Measurements from ENCODE around the gene MYH9.
A peak's percentile ranks its signal among the peaks of the same experiment; 100 is the strongest.

The MYH9 gene

DNA sequence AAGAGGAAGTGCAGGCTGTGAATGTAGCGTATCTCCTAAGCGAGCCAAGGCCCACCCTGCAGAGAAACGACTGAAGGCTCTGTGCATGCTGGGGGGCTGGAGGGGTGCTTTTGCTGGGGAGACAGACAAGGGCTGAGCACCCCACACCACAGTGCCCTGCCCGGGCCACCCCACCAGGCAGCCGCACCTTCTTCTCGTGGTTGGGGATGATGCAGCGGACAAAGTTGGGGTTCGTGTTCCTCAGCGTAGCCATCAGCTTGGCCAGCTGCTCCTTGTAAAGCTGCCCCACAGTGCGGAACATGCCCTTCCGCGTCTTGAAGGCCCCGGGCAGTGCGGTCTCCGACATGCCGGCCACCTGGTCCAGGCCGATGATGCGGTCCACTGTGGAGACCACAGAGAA, 81.5 kb downstream of the MYH9 start:
- DNase-seq = no peak
- intact Hi-C loops (cut with DNase I) = no loop called here

DNA sequence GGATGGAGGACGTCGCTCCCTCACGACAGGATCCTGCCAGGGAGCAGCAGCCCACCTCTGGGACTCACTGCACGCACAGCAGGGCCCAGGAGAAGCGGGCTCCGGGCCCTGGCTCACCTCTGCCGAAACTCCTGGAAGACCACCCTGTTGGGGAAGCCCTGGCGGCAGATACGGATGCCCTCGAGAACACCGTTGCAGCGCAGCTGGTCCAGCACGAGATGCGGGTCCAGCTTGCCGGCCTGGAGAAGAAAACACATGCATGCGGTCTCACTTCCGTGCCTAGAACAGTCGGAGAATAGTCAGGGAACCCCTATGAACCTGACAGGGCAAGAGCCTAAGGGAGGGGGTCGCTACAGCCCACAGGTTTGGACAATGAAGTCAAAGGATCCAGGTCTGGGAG, 82.0 kb downstream of the MYH9 start:
- intact Hi-C loops (cut with DNase I) = no loop called here
- DNase-seq = no peak

DNA sequence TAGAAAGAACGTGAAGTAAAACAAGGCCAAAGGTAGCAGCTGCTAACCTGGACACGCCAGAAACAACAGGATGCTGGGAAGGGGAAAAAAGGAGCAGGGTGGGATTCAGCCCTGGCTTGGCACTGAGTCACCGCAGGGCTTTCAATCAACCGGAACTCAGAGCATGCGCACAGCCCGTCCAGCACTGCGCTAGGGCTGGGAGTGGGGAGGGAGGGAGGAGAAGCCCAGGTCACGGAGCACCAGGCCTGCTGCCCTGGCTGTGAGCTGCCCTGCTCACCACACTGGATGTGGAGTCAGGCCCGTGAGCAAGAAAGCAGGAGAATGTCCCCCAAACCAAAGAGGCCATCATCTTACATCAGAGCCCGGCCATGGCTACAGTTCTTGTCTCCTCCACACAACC, 83.3 kb downstream of the MYH9 start:
- DNase-seq = no peak
- intact Hi-C loops (cut with DNase I) = no loop called here

DNA sequence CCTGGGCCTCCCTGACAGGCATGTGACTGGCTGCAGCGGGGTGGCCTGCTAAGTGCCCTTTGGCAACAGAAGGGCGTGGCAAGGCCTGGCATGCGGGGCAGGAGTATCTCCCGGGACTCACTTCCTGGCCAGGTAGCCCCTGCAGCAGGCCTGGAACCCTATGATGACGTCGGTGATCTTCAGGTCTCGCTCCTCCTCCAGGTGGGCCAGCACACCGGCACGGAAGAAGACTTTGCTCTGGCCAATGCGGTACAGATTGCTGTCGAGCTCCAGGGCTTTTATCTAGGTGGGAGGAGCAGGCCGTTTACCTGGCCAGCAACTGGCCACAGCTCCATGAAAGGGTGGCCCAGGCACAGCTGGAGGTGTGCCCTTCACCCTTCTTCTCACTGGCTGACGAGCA, 83.9 kb downstream of the MYH9 start:
- DNase-seq = no peak
- intact Hi-C loops (cut with DNase I) = no loop called here

DNA sequence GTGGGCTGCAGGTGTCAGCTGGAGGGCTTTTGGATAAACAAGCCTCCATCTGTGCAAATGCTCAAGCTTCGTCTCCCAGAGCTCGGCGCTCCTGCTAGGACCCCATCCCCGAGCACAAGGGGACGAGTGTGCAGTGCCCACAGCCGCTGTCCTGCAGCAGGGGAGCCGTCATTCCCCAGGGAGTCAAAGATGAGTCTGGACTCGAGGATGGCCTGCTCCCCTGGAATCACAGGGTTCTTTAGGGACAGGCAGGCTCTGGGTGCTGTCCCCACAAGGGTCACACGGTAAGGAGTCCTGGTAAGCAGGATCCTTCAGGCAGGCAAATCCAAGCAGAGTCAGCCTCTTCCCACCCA, 84.7 kb downstream of the MYH9 start:
- no peak for DNase-seq
- intact Hi-C loops (cut with DNase I) = no loop called here

DNA sequence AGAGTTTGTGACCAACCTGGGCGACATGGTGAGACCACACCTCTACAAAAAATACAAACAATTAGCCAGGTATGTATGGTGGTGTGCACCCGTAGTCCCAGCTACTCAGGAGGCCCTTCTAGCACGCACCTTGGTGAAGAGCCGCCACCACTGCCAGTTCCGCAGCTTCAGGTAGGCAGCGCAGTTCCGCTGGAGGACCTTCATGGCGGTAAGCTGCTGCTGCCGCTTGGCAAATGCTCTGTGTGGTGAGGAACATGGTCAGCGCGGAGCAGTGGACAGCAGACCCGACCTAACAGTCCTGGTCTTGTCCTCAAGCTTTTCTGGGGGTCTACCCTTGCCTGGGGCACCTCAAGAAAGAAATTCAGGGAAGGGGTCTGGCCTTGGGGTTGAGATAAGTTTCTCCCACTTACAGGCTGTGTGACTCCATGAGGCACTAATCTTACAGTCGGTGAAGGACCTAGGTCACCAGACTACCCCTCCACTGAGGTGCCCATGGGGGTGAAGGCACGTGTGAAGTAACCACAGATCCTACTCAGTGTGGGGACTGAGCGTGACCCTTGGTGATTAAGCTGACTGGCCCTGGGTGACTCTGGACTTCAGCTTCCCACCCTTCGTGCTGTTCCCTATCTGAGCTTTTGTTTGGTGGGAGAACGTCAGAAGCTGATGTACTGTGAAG, 85.2 kb downstream of the MYH9 start:
- DNase-seq = no peak
- intact Hi-C loops (cut with DNase I) = no loop called here

DNA sequence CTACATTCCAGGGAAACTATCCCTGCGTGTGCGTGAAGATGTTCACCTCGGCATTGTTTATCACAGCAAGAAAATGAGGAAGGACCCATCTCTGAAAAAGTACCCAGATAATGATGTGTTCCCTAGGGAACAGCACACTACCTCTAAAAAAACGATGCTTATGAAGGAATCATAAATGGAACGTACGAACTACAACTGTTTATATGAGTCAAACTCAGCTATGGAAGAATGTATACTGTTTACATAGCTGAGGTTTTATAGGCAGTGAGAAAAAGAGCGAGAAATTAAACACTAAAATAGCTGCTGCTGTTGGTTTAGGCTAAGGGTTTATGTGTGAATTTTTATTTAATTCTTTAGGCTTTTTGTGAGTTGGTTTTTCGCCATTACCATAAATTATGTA, 85.9 kb downstream of the MYH9 start:
- no peak for DNase-seq
- intact Hi-C loops (cut with DNase I) = loop anchor here (2.0 kb wide), 1 partner anchor 169 kb away; no protein-coding TSS in a partner anchor

DNA sequence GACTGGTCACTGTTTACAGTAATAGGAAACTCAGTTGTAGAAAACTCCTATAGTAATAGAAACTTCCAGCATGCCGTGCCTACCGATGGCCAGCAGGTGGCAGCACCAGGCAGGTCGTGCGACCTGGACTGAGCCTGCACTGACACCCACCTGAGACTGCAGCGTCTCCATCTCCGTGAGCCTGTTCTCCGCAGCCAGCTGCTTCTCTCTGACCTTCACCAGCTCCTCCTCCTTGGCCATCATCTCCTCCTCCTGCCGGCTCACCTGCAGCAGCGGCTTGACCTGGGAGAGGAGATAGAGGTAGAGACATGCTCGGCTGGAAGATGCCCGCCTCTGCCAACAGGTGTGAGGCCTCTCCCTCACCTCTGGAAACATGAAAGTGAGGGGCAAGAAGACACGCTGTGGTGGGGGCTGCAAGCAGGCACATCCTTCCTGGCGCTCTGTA, 86.4 kb downstream of the MYH9 start:
- DNase-seq = peak in 41 of 42 donors; percentile 62 to 92 (median 81)
- intact Hi-C loops (cut with DNase I) = loop anchor here (2.0 kb wide), 1 partner anchor 169 kb away; no protein-coding TSS in a partner anchor

DNA sequence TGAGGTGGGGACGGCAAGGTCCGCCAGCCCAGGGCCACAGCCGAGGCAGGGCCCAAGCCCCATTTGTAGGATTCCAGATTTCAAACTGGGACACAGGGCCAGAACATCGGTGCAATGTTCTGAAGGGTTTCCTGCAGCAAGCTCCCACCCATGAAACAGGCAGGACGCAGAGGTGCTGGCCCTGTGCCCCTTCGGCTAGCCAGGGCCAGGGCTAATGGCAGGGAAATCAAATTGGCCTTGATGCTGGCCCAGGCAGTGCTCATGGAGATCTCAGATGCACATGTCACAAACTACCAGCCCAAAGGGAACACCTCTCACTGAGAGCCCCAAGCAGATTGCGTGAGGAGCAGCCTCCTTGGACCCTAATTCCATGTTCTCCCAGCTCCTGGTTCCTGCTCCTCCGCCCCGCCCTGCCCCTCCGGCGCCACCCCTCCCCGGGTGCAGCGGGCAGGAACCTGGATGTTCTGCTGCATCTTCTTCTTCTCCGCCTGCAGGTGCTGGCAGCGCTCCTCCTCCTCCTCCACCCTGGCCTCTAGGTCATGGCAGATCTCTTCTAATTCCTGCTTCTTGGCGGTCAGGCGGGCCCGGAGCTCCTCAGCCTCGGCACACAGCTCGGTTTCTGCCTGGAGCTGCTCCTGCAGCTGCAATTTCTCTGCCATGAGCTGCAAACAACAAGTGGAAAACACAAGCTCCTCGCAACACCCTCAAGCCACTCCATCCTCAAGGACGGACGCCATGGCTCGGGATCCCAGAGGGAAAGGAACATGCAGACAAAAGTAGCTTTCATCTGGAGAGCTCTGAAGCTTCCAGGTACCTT, 87.2 kb downstream of the MYH9 start:
- no peak for DNase-seq
- intact Hi-C loops (cut with DNase I) = loop anchor here (2.0 kb wide), 1 partner anchor 170 kb away; no protein-coding TSS in a partner anchor

DNA sequence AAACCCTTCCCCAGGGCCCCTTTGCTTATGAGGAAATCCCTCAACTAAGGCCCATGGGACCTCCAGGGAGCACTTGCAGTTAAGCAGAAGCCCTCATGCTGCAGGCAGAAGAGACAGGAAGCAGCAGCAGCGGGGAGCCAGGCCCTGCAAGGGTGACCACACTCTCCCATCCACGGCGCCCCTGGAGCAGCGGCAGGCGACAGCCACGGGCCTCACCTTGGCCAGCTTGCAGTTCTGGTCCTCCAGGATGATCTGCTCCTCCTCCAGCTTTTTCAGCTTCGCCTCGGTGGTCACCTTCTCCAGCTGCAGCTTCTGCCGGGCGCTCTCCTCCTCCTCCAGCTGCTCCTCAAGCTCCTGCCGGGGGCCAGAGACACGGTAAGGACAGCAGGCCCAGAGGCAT, 87.9 kb downstream of the MYH9 start:
- intact Hi-C loops (cut with DNase I) = loop anchor here (2.0 kb wide), 1 partner anchor 171 kb away; no protein-coding TSS in a partner anchor
- no peak for DNase-seq

DNA sequence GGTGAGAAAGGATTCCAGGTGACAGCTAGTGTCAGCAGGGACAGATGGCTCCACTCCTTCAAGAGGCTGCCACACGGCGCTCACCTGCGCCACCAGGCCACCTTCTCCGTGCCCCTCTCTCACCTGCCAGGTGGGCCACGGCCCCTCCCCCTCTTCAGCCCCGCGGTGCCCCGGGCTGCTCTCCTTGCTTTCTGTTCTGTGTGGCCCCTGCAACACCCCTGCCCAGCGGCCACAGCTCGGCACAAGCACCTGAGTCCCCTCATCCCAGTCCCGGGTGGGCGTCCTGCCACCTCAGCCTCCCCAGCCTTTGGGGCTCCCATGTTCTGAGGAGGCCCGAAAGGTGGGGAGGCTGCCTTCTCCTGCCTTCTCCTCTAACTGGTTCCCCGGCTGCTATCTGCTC, 88.5 kb downstream of the MYH9 start:
- no peak for DNase-seq
- intact Hi-C loops (cut with DNase I) = no loop called here

DNA sequence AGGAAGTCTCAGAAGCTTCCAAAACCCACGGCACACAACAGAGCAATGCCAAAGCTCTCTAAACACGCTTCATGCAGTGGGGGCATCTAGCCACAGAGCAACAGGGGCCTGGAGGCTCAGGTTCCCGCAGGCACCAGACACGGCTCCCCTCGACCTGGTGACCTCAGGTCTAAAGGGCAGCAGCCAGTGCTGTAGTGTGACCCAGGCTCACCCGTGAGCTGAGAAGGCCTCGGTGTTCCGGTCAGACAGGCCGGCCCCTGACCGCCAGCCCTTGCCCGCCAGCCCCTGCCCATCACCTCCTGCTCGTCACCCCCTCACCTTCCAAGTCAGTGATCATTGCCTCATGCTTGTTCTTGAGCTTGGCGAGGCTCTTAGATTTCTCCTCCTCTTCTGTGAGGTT, 89.2 kb downstream of the MYH9 start:
- no peak for DNase-seq
- intact Hi-C loops (cut with DNase I) = no loop called here

DNA sequence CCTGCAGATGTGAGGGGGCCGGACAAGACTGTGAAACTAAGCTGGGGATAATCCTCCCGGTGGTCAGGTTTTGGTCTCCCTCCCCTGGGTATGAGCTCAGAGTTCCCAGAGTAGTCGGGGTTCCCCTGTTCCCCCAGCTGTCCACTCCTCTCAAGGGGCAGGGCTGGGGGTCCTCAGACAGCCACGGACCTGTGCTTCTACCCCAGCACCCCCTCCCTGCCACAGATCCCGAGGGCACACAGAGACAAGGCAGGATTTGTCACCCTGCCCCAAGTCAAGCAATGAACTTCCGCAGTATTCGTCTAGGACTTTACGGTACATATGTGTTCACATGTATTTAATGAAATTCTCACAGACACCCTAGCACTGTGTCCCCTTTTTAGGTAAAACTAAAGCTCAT, 89.6 kb downstream of the MYH9 start:
- intact Hi-C loops (cut with DNase I) = no loop called here

DNA sequence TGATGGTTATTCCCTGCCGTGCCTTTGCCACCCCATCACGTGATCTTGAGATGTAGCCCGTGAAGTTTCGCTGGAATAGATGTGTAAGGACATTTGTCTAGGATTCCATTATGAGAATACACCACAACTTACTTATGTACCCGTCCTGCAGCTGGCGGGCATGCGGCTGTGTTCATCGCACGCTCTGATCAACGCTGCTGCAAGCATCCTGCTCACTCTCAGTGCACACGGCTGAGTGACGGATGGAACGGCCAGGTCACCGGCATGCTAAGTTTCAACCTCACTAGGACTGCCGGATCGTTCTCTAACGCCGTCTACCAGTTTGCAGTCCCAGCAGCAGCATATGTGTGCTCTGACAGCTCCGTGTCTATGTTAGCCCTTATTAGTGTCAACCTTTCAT, 90.2 kb downstream of the MYH9 start:
- no peak for DNase-seq
- intact Hi-C loops (cut with DNase I) = no loop called here

More for the DNA sequence above, 89.6 kb downstream of the MYH9 start:
- DNase-seq = no peak

DNA sequence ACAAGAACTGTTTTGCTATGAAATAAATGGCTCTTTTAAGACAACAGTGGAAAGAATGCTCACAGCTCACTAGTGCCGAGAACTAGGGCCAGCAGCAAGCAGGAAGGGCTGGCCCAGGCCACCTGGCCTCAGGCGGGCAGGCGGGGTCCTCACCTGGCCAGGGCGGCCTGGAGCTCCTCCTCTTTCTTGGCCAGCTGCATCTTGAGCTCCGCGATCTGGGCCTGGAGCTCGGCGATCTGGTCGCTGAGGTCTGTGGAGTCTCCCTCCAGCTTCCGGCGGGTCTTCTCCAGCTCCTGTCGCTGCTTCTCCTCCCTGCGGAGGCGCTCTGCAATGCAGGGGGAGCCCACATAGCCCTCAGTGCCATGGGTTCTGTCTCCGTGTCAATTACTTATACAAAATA, 91.1 kb downstream of the MYH9 start:
- no peak for DNase-seq
- intact Hi-C loops (cut with DNase I) = no loop called here

DNA sequence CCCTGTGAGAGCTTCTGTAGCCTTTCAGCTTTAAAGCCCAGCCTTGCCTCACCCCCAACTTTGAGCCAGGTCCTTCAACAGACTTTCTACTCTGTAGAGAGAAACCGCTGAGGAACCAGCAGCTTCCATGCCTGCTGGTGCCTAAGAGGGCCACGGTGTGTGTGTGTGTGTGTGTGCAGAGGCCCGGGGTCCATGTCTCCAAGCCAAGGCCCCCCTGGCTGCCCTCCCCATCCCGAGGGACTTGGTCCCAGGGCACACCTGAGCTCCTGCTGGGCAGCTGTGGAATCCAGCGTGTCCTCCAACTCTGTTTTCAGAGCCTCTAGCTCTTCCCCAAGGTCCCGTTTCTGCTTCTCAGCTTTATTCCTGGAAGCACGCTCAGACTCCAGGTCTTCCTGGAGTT, 92.5 kb downstream of the MYH9 start:
- no peak for DNase-seq
- intact Hi-C loops (cut with DNase I) = no loop called here

DNA sequence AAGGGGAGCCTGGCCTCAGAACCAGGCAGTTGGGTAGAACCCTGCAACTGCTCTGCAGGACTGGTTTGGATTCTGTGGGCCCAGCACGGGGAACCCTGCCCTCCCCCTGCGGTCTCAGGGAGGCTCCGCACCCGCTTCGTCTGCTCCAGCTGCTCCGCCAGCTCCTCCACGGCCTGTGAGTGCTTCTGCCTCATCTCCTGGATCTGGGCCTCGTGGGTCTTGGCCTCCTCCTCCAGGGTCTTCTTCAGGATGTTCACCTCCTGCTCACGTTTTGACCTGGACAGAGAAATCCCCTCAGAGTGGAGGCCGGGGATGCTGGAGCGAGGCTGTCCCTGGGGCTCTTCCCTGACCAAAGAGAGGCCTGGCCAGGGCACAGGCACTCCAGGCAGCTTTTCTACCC, 93.0 kb downstream of the MYH9 start:
- intact Hi-C loops (cut with DNase I) = no loop called here
- no peak for DNase-seq

DNA sequence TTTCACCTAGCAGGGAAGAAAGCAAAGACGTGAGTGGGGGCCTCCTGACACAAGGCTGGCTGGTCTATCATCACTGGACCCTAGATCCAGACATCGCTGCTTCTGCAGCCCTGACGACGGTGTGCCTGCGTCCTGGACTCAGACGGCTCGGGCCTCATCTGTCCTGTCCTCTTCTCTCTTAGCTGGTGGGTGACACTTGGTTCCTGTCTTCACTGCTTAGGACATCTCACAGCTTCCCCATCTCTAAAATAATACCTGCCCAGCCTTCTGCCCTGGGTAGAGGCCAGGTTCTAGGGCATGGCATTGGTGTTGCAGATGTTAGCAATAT, 93.5 kb downstream of the MYH9 start:
- DNase-seq = no peak
- intact Hi-C loops (cut with DNase I) = no loop called here

DNA sequence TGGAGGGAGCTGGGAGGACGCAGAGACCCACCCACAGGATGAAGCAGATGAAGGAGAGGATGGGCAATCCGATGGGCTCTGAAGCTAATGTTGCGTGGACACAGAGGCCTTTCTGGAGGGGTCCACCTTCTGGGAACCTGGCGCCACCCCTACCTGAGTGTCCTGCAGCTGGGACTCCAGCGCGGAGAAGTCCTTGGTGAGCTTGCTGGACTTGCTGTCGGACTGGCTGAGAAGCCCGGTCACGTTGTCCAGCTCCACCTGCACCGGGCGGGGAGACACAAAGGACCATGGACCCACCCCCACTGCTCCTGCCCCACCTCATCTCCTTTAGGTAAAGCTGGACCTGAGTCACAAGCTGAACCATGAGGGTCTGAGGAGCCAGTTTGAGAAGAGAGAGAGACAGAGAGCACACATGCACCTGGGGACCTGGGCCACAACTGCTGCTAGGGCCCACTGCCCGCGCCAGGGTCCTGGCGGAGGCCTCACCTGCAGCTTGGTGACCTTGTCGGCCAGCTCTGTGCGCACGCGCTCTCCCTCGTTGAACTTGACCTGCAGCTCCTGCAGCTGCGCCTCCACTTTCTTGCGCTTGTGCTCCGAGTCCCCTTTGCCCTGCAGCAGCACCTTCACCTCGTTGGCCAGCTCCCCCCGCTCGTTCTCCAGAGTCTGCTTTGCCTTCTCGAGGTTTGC, 94.0 kb downstream of the MYH9 start:
- intact Hi-C loops (cut with DNase I) = no loop called here
- DNase-seq = no peak

DNA sequence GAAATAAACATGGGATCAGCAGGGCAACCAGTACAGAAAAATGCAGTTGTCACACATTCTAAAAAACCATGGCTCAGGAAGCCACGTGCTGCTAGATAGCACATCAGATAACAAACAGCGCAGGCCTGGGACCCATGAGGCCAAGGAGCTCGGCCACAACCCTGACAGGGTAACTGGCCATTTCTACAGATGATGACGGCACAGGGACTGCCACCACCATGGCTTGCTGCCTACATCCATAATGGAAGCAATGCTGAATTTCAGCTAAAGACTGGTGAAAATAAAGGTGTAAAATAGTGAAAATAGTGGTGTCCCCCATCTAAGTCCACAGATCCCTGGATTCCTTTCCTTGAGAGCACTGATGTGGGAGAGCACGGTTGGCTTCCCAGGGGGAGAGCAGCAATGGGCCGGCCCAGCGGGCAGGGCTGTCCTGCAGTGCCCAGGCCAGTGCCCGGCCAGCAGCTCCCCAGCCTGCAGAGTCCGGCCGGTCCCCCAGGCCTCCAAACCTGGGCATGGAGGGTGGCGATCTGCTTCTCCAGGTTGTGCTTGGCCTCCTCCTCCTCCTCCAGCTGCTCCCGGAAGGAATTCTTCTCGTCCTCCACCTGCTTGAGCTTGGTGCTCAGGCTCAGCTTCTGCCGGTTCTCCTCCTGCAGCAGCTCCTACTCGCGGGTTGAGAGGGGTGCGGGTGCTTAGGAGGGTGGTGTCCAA, 94.8 kb downstream of the MYH9 start:
- DNase-seq = no peak
- intact Hi-C loops (cut with DNase I) = no loop called here
